Lower leg skin (tissue), 4 donors: ENCODE results near the gene WNT7B. TPM values are rescaled to one million over a fixed set of nuclear protein-coding genes. Genes with fewer than 3 reads are reported as not detected.

Experiments
- DNase-seq, 2 donors: peaks; one replicate each; pipeline ENCODE4 v3.0.0-alpha.2; 2019; ENCODE audit warnings: low spot score in 2 of 2
- H3K4me3 ChIP-seq: fragments of 200-600 bp; sonication (generic); 2 replicates; pipeline ENCODE4 v1.5.1; 2017; ENCODE audit warnings: mild to moderate bottlenecking, low read depth; ENCODE audit not compliant: poor library complexity, severe bottlenecking
- CTCF ChIP-seq, 3 donors: fragments of 450-650 bp; IDR thresholded peaks; one replicate each; pipeline ENCODE4 v1.5.1; 2016; ENCODE audit warnings: antibody characterized with exemption in 3 of 3, mild to moderate bottlenecking in 3 of 3, moderate library complexity in 2 of 3
- POLR2A ChIP-seq, 2 donors: fragments of 450-650 bp; IDR thresholded peaks; one replicate each; pipeline ENCODE4 v1.6.1; 2016 to 2017; ENCODE audit warnings: antibody characterized with exemption in 2 of 2, mild to moderate bottlenecking in 1 of 2, moderate library complexity in 1 of 2
- WGBS, 2 donors: methylation state at CpG; one replicate each; pipeline ENCODE4 v1.1.5; 2018; 5-methylcytosine and 5-hydroxymethylcytosine counted together
- intact Hi-C: fragments of 100-400 bp; cut with DNase I; formaldehyde crosslinking; loops from one replicate; pipeline ENCODE4 v1.15.0; 2023; ENCODE audit warnings: low total_unique reads
- total RNA-seq, 4 donors: library from RNA; depleted of rRNA; stranded (reverse); fragments of >200 nt; gene quantifications; one replicate each; pipeline ENCODE4 v1.1.0, GENCODE V29; 2016

The WNT7B gene
- total RNA-seq, 4 donors from 2014 or later, result 26.4 to 39.9 (median 33.9) TPM

GRCh38 chr22:45968751-45969413 is 8.1 kb downstream of the WNT7B start:
- TF ChIP-seq POLR2A (IDR thresholded peaks at IDR 0.05) (no peak), CTCF (IDR thresholded peaks at IDR 0.05) (no peak)
- H3K4me3 ChIP-seq, result no peak overlapping the region
- DNase-seq, result no peak
- intact Hi-C loops, result no loop called here
- WGBS, 2 donors, result 54 to 68% methylated on average over 11 to 19 of the region's 21 CpGs

DNA sequence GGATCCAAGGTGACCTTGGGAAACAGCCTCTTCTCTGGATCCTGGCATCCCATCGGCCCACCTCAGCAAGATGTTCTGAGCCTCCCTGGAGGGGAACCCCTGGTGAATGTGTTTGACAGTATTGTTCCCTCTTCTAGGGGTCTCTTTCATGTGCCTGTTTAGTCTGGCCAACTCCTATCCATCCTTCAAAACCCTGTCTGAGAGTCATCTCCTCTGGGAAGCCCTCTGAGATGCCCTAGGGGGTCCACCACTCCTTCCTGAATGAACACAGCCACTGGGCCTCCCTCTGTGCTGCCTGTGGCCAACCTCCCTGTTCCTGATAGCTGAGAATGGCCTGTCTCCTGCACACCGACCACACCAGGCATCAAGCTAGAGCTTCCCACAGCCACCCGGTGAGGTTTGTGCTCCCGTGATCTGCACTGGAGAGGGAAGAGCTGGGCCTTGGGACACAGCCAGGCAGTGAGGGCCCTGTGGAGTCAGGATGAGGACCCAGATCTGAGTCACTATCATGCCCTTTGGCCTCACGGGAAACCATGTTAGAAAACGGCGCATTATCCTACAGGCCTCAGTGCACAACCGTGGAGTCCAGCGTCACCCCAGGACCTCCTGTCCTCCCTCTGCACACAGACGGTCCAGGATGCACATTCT is 8.8 kb downstream of the WNT7B start:
- no peak for TF ChIP-seq CTCF (IDR thresholded peaks at IDR 0.05)
- TF ChIP-seq POLR2A (IDR thresholded peaks at IDR 0.05), result no peak
- no peak overlapping the region for H3K4me3 ChIP-seq
- intact Hi-C loops, result no loop called here
- DNase-seq, result no peak
- WGBS, 2 donors, result 90 to 93% methylated on average over 10 of the region's 10 CpGs

DNA sequence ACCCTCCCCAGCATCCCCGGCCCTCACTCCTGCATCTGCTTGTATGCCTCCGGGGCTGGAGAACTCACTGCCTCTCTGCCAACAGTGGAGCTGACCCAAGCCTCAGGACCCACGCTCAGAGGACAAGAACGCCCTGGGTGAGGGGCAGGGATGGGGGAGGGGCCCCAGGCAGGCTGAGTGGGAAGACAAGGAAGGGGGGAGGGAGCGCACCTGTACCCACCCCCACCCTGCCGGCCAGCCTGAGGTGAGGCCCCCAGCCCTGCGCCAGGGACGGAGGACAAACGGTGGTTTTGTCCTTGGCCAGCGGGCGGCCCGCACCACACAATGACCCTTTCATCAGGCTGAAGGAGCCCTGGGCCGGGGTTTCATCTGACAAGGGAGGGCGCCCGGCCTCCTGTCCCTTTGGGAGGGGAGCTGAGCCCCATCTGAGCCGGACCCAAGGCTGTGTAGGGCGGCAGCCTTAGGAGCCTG is 10.0 kb downstream of the WNT7B start:
- TF ChIP-seq POLR2A (IDR thresholded peaks at IDR 0.05) (no peak), CTCF (IDR thresholded peaks at IDR 0.05) (no peak)
- H3K4me3 ChIP-seq, result no peak overlapping the region
- intact Hi-C loops, result no loop called here
- no peak for DNase-seq
- 55 to 62% methylated on average over 15 to 17 of the region's 17 CpGs for WGBS, 2 donors

- TF ChIP-seq CTCF (IDR thresholded peaks at IDR 0.05) (no peak), POLR2A (IDR thresholded peaks at IDR 0.05) (no peak)
- no peak overlapping the region for H3K4me3 ChIP-seq
- DNase-seq, result no peak
- intact Hi-C loops, result no loop called here
- 50 to 75% methylated on average over 16 to 19 of the region's 19 CpGs for WGBS, 2 donors
Measured at GRCh38 chr22:45966320-45966894, 10.6 kb downstream of the WNT7B start.

DNA sequence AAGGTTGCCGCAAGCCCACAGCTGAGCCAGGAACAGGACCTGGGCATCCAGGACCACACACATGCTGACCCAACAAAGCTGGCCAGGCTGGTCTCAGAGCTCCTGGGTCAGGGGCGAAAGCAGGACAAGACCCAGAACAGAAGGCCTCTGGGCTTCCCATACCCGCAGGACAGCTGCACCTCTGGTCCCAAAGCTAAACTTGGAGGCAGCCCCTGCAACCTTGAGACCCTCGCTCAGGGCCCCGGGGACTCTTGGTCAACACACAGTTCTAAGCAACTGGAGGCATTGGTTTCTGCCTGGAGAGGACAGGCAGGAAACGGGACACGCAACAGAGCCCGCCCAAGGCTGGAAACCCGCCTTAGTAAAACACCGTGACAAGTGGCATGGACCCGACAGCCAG is 11.4 kb downstream of the WNT7B start:
- TF ChIP-seq CTCF (IDR thresholded peaks at IDR 0.05) (no peak), POLR2A (IDR thresholded peaks at IDR 0.05) (no peak)
- no peak overlapping the region for H3K4me3 ChIP-seq
- no peak for DNase-seq
- 75 to 86% methylated on average over 11 of the region's 11 CpGs for WGBS, 2 donors
- intact Hi-C loops, result no loop called here
